ENCODE data around the gene COL20A1. TPM values are rescaled to one million over a fixed set of nuclear protein-coding genes. Genes with fewer than 3 reads are reported as not detected.

The COL20A1 gene
- total RNA-seq, 1 experiment from 2014 or later, result 2.3 TPM

DNA sequence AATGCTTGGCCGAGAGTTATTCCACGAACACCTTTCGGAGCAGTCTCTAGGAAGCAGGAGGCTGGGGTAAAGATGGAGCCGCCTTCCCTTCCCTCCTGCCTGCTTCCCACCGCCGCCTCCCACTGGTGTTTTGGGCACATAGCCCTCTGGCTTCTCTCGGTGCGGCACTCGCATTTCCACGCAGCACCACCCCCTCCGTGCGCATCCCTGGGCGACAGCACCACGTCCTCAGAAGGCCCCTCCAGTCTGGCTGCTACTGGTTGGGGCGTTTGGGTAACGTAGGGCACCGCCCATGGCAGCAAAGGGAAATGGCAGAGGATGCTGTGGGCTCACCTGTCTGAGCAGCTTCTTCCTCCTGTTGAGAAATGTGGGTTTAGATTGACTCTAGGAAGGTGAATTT is 2.4 kb downstream of the COL20A1 start:
- H3K27ac ChIP-seq (ENCODE audit: insufficient read length, low read depth, low read length), result no peak overlapping the region
- no peaks in the 10 kb centered on the region for H3K79me1 ChIP-seq (ENCODE audit: insufficient read depth, low read depth, low read length, poor library complexity, severe bottlenecking)
- no peaks in the 10 kb centered on the region; the same call in 1 of the 2 replicates for H3K4me1 ChIP-seq (ENCODE audit: insufficient read depth, low read length)
- no peak overlapping the region for H3K9ac ChIP-seq (ENCODE audit: extremely low read depth, insufficient read length, low read length)
- no peak overlapping the region for H2BK12ac ChIP-seq (ENCODE audit: insufficient read length, low read depth, low read length)
- no peak overlapping the region for H2BK5ac ChIP-seq (ENCODE audit: insufficient read length, low read length)
- no peak for DNase-seq
- no peak overlapping the region for H3K4ac ChIP-seq (ENCODE audit: low read depth, low read length)
- no peak overlapping the region for H3K23ac ChIP-seq (ENCODE audit: insufficient read length, low read depth, low read length)
- TF ChIP-seq, protein P1, sequence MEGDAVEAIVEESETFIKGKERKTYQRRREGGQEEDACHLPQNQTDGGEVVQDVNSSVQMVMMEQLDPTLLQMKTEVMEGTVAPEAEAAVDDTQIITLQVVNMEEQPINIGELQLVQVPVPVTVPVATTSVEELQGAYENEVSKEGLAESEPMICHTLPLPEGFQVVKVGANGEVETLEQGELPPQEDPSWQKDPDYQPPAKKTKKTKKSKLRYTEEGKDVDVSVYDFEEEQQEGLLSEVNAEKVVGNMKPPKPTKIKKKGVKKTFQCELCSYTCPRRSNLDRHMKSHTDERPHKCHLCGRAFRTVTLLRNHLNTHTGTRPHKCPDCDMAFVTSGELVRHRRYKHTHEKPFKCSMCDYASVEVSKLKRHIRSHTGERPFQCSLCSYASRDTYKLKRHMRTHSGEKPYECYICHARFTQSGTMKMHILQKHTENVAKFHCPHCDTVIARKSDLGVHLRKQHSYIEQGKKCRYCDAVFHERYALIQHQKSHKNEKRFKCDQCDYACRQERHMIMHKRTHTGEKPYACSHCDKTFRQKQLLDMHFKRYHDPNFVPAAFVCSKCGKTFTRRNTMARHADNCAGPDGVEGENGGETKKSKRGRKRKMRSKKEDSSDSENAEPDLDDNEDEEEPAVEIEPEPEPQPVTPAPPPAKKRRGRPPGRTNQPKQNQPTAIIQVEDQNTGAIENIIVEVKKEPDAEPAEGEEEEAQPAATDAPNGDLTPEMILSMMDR (conservative IDR thresholded peaks at IDR 0.05), result no peak
- no peaks in the 10 kb centered on the region for H3K36me3 Mint-ChIP-seq (ENCODE audit: insufficient read depth in 1 of 3, low read depth in 3 of 3)
- no peaks in the 10 kb centered on the region for H3K79me2 ChIP-seq (ENCODE audit: insufficient read depth, low read length)
- H3T11ph ChIP-seq (ENCODE audit: low read length), result no peak overlapping the region
- H2BK15ac ChIP-seq (ENCODE audit: low read depth, low read length), result no peak overlapping the region
- peak overlapping the region in 2 of 3 experiments; percentile 28 to 87; a peak in 2 of 7 replicates for H3K27ac Mint-ChIP-seq
- no peak overlapping the region for H2AK5ac ChIP-seq (ENCODE audit: insufficient read length, low read length)
- H3K18ac ChIP-seq (ENCODE audit: insufficient read length, low read depth, low read length), result no peak overlapping the region
- no peak overlapping the region for H4K5ac ChIP-seq (ENCODE audit: insufficient read length, low read depth, low read length)
- no peak overlapping the region for H2AFZ ChIP-seq (ENCODE audit: low read length)
- H4K91ac ChIP-seq (ENCODE audit: insufficient read length, low read depth, low read length), result no peak overlapping the region
- H2BK120ac ChIP-seq (ENCODE audit: low read depth, low read length, poor library complexity, severe bottlenecking), result no peak overlapping the region
- no peaks in the 10 kb centered on the region for H3K23me2 ChIP-seq (ENCODE audit: insufficient read length, low read depth, low read length, poor library complexity, severe bottlenecking)
- H4K8ac ChIP-seq (replicated peaks; ENCODE audit: insufficient read length, low read depth, low read length), result no peak overlapping the region
- H3K56ac ChIP-seq (ENCODE audit: insufficient read length, low read depth, low read length), result no peak overlapping the region
- no peaks in the 10 kb centered on the region for H3K27me3 ChIP-seq (ENCODE audit: insufficient read depth, low read length)
- no peaks in the 10 kb centered on the region for H3K9me3 Mint-ChIP-seq
- peak overlapping the region in 1 of 2 experiments; percentile 60; a peak in 1 of 5 replicates for H3K4me3 Mint-ChIP-seq
- WGBS (ENCODE audit: extremely low coverage, insufficient read length, low lambda C conversion rate), result no CpG with 5 or more reads among the region's 17 CpGs
- peak overlapping the region; percentile 19 for H3K4me2 ChIP-seq (ENCODE audit: insufficient read depth, insufficient read length, low read length)
- no peaks in the 10 kb centered on the region for H3K9me3 ChIP-seq (ENCODE audit: control insufficient read depth, low read depth, low read length)
- peaks cover 17% of the 10 kb centered on the region for H3K27me3 Mint-ChIP-seq (ENCODE audit: low read depth)
- no peaks in the 10 kb centered on the region for H4K20me1 ChIP-seq (ENCODE audit: control insufficient read depth, insufficient read depth, insufficient read length)
- no peak overlapping the region for H2BK20ac ChIP-seq (ENCODE audit: low read depth, low read length, poor library complexity, severe bottlenecking)
- H3K4me1 Mint-ChIP-seq, result peaks cover 7 to 25% of the 10 kb centered on the region in 2 experiments
- H3K14ac ChIP-seq (ENCODE audit: insufficient read depth, low read length), result no peak overlapping the region

Measured in H9 (cell line).